Tibial nerve (tissue), 3 donors: ENCODE data around the gene PRPF6.

Source experiments
- POLR2A ChIP-seq, 2 donors: fragments of 450-650 bp; IDR thresholded peaks; one replicate each; pipeline ENCODE4 v1.6.1; 2017; ENCODE audit warnings: antibody characterized with exemption in 2 of 2, mild to moderate bottlenecking in 2 of 2, moderate library complexity in 2 of 2
- TF ChIP-seq, protein P1 (sequence below), 5 experiments: fragments of 200-600 bp in 3 of 5; fragments of 450-650 bp in 2 of 5; sonication (generic) in 3 of 5; IDR thresholded peaks; one replicate each; pipeline ENCODE4 v1.5.1; 2016 to 2019; ENCODE audit warnings: antibody characterized with exemption in 5 of 5, mild to moderate bottlenecking in 3 of 5, moderate library complexity in 2 of 5

- TF ChIP-seq, protein P1, sequence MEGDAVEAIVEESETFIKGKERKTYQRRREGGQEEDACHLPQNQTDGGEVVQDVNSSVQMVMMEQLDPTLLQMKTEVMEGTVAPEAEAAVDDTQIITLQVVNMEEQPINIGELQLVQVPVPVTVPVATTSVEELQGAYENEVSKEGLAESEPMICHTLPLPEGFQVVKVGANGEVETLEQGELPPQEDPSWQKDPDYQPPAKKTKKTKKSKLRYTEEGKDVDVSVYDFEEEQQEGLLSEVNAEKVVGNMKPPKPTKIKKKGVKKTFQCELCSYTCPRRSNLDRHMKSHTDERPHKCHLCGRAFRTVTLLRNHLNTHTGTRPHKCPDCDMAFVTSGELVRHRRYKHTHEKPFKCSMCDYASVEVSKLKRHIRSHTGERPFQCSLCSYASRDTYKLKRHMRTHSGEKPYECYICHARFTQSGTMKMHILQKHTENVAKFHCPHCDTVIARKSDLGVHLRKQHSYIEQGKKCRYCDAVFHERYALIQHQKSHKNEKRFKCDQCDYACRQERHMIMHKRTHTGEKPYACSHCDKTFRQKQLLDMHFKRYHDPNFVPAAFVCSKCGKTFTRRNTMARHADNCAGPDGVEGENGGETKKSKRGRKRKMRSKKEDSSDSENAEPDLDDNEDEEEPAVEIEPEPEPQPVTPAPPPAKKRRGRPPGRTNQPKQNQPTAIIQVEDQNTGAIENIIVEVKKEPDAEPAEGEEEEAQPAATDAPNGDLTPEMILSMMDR (IDR thresholded peaks at IDR 0.05): no peak
- TF ChIP-seq POLR2A (IDR thresholded peaks at IDR 0.05): no peak
Measured at GRCh38 chr20:63968136-63968927, 12.6 kb upstream of the PRPF6 start.
